Lower leg skin (tissue), 4 donors: Measurements from ENCODE around the gene CCDC69. TPM values are rescaled to one million over a fixed set of nuclear protein-coding genes. Genes with fewer than 3 reads are reported as not detected.
A peak's percentile ranks its signal among the peaks of the same experiment; 100 is the strongest.

ENCODE experiments used
- DNase-seq, 2 donors: peaks; one replicate each; pipeline ENCODE4 v3.0.0-alpha.2; 2019; ENCODE audit warnings: low spot score in 2 of 2
- H3K4me3 ChIP-seq: fragments of 200-600 bp; sonication (generic); 2 replicates; pipeline ENCODE4 v1.5.1; 2017; ENCODE audit warnings: mild to moderate bottlenecking, low read depth; ENCODE audit not compliant: poor library complexity, severe bottlenecking
- CTCF ChIP-seq, 3 donors: fragments of 450-650 bp; IDR thresholded peaks; one replicate each; pipeline ENCODE4 v1.5.1; 2016; ENCODE audit warnings: antibody characterized with exemption in 3 of 3, mild to moderate bottlenecking in 3 of 3, moderate library complexity in 2 of 3
- POLR2A ChIP-seq, 2 donors: fragments of 450-650 bp; IDR thresholded peaks; one replicate each; pipeline ENCODE4 v1.6.1; 2016 to 2017; ENCODE audit warnings: antibody characterized with exemption in 2 of 2, mild to moderate bottlenecking in 1 of 2, moderate library complexity in 1 of 2
- WGBS, 2 donors: methylation state at CpG; one replicate each; pipeline ENCODE4 v1.1.5; 2018; 5-methylcytosine and 5-hydroxymethylcytosine counted together
- intact Hi-C: fragments of 100-400 bp; cut with DNase I; formaldehyde crosslinking; loops from one replicate; pipeline ENCODE4 v1.15.0; 2023; ENCODE audit warnings: low total_unique reads
- total RNA-seq, 4 donors: library from RNA; depleted of rRNA; stranded (reverse); fragments of >200 nt; gene quantifications; one replicate each; pipeline ENCODE4 v1.1.0, GENCODE V29; 2016

The CCDC69 gene
- total RNA-seq, 4 donors from 2014 or later, result 21.4 to 33.3 (median 24.2) TPM

GRCh38 chr5:151250346-151251000 lies 26.6 kb upstream of the CCDC69 start:
- peak in 1 of 2 donors; percentile 58 for DNase-seq

GRCh38 chr5:151249281-151249680 lies 25.4 kb upstream of the CCDC69 start:
- no peak for DNase-seq
- TF ChIP-seq POLR2A (IDR thresholded peaks at IDR 0.05) (no peak), CTCF (IDR thresholded peaks at IDR 0.05) (no peak)
- no peak overlapping the region for H3K4me3 ChIP-seq
- WGBS, 2 donors, result 74 to 88% methylated on average over 5 of the region's 5 CpGs
- intact Hi-C loops, result no loop called here

More at GRCh38 chr5:151250346-151251000, 26.6 kb upstream of the CCDC69 start:
- WGBS, 2 donors, result 92 to 94% methylated on average over 10 of the region's 10 CpGs
- H3K4me3 ChIP-seq, result no peak overlapping the region
- intact Hi-C loops, result no loop called here
- TF ChIP-seq CTCF (IDR thresholded peaks at IDR 0.05) (no peak), POLR2A (IDR thresholded peaks at IDR 0.05) (no peak)

- 50 to 77% methylated on average over 2 of the region's 2 CpGs for WGBS, 2 donors
- intact Hi-C loops, result no loop called here
- TF ChIP-seq POLR2A (IDR thresholded peaks at IDR 0.05), result no peak
- no peak for TF ChIP-seq CTCF (IDR thresholded peaks at IDR 0.05)
- no peak overlapping the region for H3K4me3 ChIP-seq
- peak in 1 of 2 donors; percentile 12 for DNase-seq
Measured at GRCh38 chr5:151248651-151249050, 24.8 kb upstream of the CCDC69 start.

- H3K4me3 ChIP-seq, result no peak overlapping the region
- WGBS, 2 donors, result 69 to 84% methylated on average over 4 of the region's 4 CpGs
- TF ChIP-seq CTCF (IDR thresholded peaks at IDR 0.05), result no peak
- TF ChIP-seq POLR2A (IDR thresholded peaks at IDR 0.05), result no peak
- DNase-seq, result no peak
- intact Hi-C loops, result loop anchor here (1.0 kb wide), 1 partner anchor 22 kb away; no protein-coding TSS in a partner anchor
Measured at GRCh38 chr5:151245680-151246219, 21.9 kb upstream of the CCDC69 start.

- H3K4me3 ChIP-seq, result no peak overlapping the region
- no peak for TF ChIP-seq POLR2A (IDR thresholded peaks at IDR 0.05)
- no peak for TF ChIP-seq CTCF (IDR thresholded peaks at IDR 0.05)
- WGBS, 2 donors, result 94 to 97% methylated on average over 3 of the region's 3 CpGs
- no peak for DNase-seq
- intact Hi-C loops, result no loop called here
Measured at GRCh38 chr5:151244206-151244605, 20.3 kb upstream of the CCDC69 start.
